Peyer's patch (tissue), 4 donors: ENCODE measurements around the gene TEX13C. TPM values are rescaled to one million over a fixed set of nuclear protein-coding genes. Genes with fewer than 3 reads are reported as not detected.
"Not testable (repeated sequence)": the region's sequence is repeated elsewhere in the genome, so short reads cannot be mapped to it uniquely, and the experiment has no call there.

Experiments used
- DNase-seq, 3 donors: peaks; one replicate each; pipeline ENCODE4 v3.0.0-alpha.2; 2017 to 2019
- H3K27ac ChIP-seq, 4 donors: fragments of 200-600 bp; sonication (generic); one replicate each; pipeline ENCODE4 v1.5.1; 2016 to 2019
- H3K27me3 ChIP-seq, 2 donors: fragments of 200-600 bp; sonication (generic); one replicate each; pipeline ENCODE4 v1.5.1; 2019
- H3K36me3 ChIP-seq, 3 donors: fragments of 200-600 bp; sonication (generic); one replicate each; pipeline ENCODE4 v1.5.1; 2016 to 2019
- H3K4me1 ChIP-seq, 4 donors: fragments of 200-600 bp; sonication (generic); one replicate each; pipeline ENCODE4 v1.5.1; 2016 to 2019
- H3K4me3 ChIP-seq, 4 donors: fragments of 200-600 bp; sonication (generic); 1 replicate in 3 of 4; 2 replicates in 1 of 4; pipeline ENCODE4 v1.5.1; 2016 to 2019; ENCODE audit warnings: mild to moderate bottlenecking in 1 of 4
- H3K9me3 ChIP-seq, 4 donors: fragments of 200-600 bp; sonication (generic); one replicate each; pipeline ENCODE4 v1.5.1; 2016 to 2019; ENCODE audit warnings: mild to moderate bottlenecking in 1 of 4
- POLR2A ChIP-seq, 2 donors: fragments of 450-650 bp; IDR thresholded peaks; one replicate each; pipeline ENCODE4 v1.5.1; 2017; ENCODE audit warnings: antibody characterized with exemption in 2 of 2, mild to moderate bottlenecking in 2 of 2, moderate library complexity in 2 of 2
- total RNA-seq, 4 donors: library from RNA; depleted of rRNA; stranded (reverse); fragments of >200 nt; gene quantifications; one replicate each; pipeline ENCODE4 v1.1.0, GENCODE V29; 2016
- TF ChIP-seq, protein P1 (sequence below), 6 experiments: fragments of 450-650 bp in 4 of 6; fragments of 200-600 bp in 2 of 6; sonication (generic) in 1 of 6; IDR thresholded peaks; one replicate each; pipeline ENCODE4 v1.5.1; 2017 to 2019; ENCODE audit warnings: antibody characterized with exemption in 6 of 6, mild to moderate bottlenecking in 3 of 6, moderate library complexity in 1 of 6

Gene TEX13C
- total RNA-seq, 4 donors from 2014 or later: not detected

DNA sequence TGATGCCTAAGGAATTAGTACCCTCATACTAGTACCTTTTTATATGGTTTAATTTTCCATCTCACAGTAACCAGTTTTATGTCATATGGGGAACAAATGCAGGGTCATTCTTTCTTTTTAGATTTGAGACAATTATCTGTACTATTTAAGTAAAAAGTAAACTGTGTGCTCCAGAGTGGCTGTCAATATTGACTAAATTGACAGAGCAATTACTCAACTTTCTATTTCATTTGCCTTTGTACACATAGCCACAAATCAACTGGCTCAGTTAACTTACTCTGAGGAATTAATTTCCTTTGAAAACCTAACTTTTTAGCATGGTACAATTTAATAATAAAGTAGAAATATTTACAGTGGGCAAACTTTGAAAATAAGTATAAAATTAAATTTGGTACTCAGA, 28.5 kb upstream of the TEX13C start:
- Histone ChIP-seq H3K9me3 (no peaks in the 10 kb centered on the region), H3K27ac (no peak overlapping the region), H3K27me3 (no peaks in the 10 kb centered on the region), H3K4me3 (no peak overlapping the region), H3K4me1 (no peaks in the 10 kb centered on the region), H3K36me3 (no peaks in the 10 kb centered on the region)
- TF ChIP-seq, protein P1, sequence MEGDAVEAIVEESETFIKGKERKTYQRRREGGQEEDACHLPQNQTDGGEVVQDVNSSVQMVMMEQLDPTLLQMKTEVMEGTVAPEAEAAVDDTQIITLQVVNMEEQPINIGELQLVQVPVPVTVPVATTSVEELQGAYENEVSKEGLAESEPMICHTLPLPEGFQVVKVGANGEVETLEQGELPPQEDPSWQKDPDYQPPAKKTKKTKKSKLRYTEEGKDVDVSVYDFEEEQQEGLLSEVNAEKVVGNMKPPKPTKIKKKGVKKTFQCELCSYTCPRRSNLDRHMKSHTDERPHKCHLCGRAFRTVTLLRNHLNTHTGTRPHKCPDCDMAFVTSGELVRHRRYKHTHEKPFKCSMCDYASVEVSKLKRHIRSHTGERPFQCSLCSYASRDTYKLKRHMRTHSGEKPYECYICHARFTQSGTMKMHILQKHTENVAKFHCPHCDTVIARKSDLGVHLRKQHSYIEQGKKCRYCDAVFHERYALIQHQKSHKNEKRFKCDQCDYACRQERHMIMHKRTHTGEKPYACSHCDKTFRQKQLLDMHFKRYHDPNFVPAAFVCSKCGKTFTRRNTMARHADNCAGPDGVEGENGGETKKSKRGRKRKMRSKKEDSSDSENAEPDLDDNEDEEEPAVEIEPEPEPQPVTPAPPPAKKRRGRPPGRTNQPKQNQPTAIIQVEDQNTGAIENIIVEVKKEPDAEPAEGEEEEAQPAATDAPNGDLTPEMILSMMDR (IDR thresholded peaks at IDR 0.05): no peak
- TF ChIP-seq POLR2A (IDR thresholded peaks at IDR 0.05): no peak
- no peak for DNase-seq

DNA sequence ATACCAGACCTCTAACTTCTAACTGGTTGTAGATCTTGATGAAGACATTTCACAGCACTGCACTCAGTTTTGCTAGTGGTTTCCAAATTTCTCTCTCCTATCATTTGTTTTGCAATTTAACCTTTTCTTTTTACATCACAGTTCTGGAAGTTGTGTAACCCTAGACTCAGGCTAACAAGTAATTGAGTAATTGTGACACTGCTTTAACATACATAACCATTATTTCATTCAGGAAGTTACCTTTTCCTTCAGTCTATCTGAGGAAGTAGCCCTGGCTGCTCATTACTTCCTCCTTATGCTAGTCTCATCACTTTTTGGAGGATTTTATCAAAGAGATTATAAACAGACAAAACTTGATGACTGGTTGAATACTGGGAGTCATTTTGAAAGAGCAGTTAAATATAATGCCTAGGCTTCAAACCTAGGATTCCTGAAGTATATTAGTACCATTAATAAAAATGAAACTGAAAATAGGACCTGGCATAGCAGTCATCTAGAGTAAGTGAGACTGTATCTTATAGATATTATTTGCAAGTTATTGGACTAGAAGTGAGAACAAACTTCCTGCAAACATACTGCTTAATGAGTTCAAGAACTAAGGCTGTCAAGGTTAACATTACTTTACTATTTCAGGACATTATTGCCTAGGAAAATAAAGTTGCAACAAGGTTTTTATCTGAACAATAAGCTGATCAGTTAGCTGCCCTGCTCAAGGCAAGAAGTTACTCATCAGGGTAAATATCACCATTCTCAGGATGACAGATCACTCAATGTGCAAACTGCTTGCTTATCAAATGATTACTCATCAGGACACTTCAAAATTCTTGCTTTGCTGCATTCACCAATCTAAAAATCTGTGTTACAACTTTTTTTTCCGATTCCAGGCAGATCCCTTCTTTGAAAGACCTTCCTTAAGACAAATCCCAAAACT, 25.6 kb upstream of the TEX13C start:
- Histone ChIP-seq H3K27me3 (no peaks in the 10 kb centered on the region), H3K4me3 (no peak overlapping the region), H3K4me1 (no peaks in the 10 kb centered on the region), H3K9me3 (no peaks in the 10 kb centered on the region), H3K27ac (no peak overlapping the region), H3K36me3 (no peaks in the 10 kb centered on the region)
- TF ChIP-seq POLR2A (IDR thresholded peaks at IDR 0.05): no peak
- TF ChIP-seq, protein P1 (IDR thresholded peaks at IDR 0.05): no peak
- DNase-seq: no peak

DNA sequence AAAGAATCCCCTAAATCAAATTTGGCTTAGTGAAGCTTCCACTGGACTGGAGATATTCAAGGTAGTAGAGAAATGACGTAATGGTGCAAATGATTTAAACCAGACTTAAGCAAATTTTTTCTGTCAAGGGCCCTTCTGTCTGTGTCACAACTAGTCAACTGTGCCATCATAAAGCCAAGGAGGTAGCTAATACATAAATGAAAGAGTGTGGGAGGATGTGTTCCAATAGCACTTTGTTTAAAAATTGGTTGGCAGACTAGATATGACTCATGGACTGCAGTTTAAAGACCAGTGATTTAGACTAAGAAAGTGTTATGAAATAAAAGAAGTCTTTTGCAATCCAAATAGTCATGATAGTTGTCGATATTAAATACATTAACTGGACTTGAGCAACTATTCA, 24.3 kb upstream of the TEX13C start:
- H3K9me3 ChIP-seq: no peaks in the 10 kb centered on the region
- TF ChIP-seq, protein P1 (IDR thresholded peaks at IDR 0.05): no peak
- TF ChIP-seq POLR2A (IDR thresholded peaks at IDR 0.05): no peak
- no peak for DNase-seq
- no peaks in the 10 kb centered on the region for H3K4me1 ChIP-seq
- H3K27me3 ChIP-seq: no peaks in the 10 kb centered on the region
- H3K4me3 ChIP-seq: no peak overlapping the region
- no peak overlapping the region for H3K27ac ChIP-seq
- H3K36me3 ChIP-seq: no peaks in the 10 kb centered on the region

DNA sequence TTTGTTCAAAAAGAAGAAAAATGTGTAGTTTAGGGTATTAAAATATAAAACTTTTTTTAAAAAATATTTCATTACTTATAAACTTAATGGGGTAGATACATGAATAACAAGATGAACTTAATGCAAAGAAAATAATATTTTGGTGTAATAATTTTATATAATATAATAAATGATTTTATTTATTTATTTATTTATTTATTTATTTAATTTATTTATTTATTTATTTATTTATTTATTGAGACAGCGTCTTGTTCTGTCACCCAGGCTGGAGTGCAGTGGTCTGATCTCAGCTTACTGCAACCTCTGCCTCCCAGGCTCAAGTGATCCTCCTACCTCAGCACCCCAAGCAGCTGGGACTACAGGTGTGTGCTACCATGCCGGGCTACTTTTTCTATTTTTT, 20.8 kb upstream of the TEX13C start:
- Histone ChIP-seq H3K4me3 (no peak overlapping the region), H3K36me3 (no peaks in the 10 kb centered on the region), H3K9me3 (no peaks in the 10 kb centered on the region), H3K27me3 (no peaks in the 10 kb centered on the region), H3K27ac (no peak overlapping the region), H3K4me1 (no peaks in the 10 kb centered on the region)
- DNase-seq: no peak
- TF ChIP-seq, protein P1 (IDR thresholded peaks at IDR 0.05): no peak
- TF ChIP-seq POLR2A (IDR thresholded peaks at IDR 0.05): no peak

- Histone ChIP-seq H3K4me1 (no peaks in the 10 kb centered on the region), H3K36me3 (no peaks in the 10 kb centered on the region), H3K27ac (no peak overlapping the region), H3K27me3 (no peaks in the 10 kb centered on the region), H3K9me3 (no peaks in the 10 kb centered on the region), H3K4me3 (no peak overlapping the region)
- DNase-seq: no peak
- no peak for TF ChIP-seq POLR2A (IDR thresholded peaks at IDR 0.05)
Observed at GRCh38 chrX:125306335-125306866, 13.3 kb upstream of the TEX13C start.

- no peaks in the 10 kb centered on the region for H3K9me3 ChIP-seq
Observed at GRCh38 chrX:125308653-125309052, 11.0 kb upstream of the TEX13C start.

DNA sequence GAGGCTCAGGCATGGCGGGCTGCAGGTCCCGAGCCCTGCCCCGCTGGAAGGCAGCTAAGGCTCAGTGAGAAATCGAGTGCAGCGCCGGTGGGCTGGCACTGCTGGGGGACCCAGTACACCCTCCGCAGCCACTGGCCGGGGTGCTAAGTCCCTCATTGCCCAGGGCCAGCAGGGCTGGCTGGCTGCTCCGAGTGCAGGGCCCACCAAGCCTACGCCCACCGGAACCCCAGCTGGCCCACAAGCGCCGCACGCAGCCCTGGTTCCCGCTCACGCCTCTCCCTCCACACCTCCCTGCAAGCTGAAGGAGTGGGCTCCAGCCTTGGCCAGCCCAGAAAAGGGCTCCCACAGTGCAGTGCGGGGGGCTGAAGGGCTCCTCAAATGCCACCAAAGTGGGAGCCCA, 505 bp upstream of the TEX13C start:
- not testable (repeated sequence) for DNase-seq, H3K27ac ChIP-seq, H3K4me1 ChIP-seq, H3K36me3 ChIP-seq, H3K4me3 ChIP-seq, H3K27me3 ChIP-seq, H3K9me3 ChIP-seq

More at GRCh38 chrX:125308653-125309052, 11.0 kb upstream of the TEX13C start:
- no peaks in the 10 kb centered on the region for H3K36me3 ChIP-seq
- H3K4me3 ChIP-seq: no peak overlapping the region
- no peak for DNase-seq
- no peaks in the 10 kb centered on the region for H3K27me3 ChIP-seq
- H3K27ac ChIP-seq: no peak overlapping the region
- TF ChIP-seq POLR2A (IDR thresholded peaks at IDR 0.05): no peak
- TF ChIP-seq, protein P1 (IDR thresholded peaks at IDR 0.05): no peak
- no peaks in the 10 kb centered on the region for H3K4me1 ChIP-seq
